Hematopoietic multipotent progenitor cell treated with erythropoietin and hydrocortisone succinate and interleukin-3 and kit ligand, for 6 days (in vitro differentiated cells): ENCODE measurements around the gene PPP2R5D.
A peak's percentile ranks its signal among the peaks of the same experiment; 100 is the strongest.
"Not testable (repeated sequence)": the region's sequence is repeated elsewhere in the genome, so short reads cannot be mapped to it uniquely, and the experiment has no call there.

Experiments
- DNase-seq: peaks from one replicate; pipeline ENCODE4 v3.0.0-alpha.2; 2015

The PPP2R5D gene

DNA sequence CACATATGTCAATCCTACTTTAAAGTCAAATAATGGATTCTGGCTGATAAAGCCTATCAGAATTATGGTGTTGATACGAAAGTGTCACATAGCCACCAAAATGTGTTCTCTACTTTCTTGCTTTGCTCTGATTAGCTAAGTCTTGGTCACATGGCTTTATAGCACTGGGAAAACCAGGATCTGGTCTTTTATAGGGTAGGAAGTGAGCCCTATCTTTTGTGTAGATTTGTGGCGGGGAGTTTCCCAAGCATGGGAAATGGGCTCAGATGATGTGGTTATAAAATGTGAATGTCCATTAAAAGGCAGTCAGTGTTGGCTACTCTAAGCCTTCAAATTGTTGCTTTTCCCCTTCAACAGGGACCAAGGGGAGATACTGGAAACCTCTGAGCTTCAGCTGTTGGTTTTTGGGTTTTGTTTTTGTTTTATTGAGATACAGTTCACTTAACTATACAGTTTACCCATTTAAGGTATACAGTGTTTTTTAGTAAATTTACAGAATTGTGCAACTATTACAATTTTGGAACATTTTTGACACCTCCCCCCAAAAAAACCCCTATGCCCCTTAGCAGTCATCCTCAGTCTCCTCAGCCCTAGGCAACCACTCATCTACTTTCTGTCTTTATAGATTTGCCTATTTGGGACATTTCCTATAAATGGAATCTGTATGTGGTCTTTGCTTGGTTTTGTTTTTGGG lies 49.3 kb downstream of the PPP2R5D start:
- DNase-seq, result no peak

DNA sequence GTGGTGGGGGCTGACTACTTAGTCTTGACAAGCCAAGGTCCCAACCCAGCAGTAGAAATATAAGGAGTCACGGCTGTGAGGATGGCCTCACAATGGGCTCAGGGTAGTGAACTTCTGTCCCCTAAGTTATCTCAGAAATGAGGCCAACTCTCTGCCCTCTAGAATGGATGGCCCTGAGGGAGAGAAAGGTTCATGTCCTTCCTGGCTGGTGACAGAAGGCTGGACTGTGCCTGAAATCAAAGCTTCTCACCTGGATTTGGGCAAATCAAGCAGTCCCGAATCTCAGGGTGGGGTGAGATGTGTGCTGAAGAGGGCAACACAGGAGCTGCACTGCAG lies 49.8 kb downstream of the PPP2R5D start:
- DNase-seq, result no peak

- no peak for DNase-seq
These were observed 51.3 kb downstream of the PPP2R5D start for GRCh38 chr6:43035495-43036194.

- no peak for DNase-seq
These were observed 52.3 kb downstream of the PPP2R5D start for GRCh38 chr6:43036712-43037111.

- DNase-seq, result no peak
These were observed 52.8 kb downstream of the PPP2R5D start for GRCh38 chr6:43037197-43037596.

- no peak for DNase-seq
These were observed 53.3 kb downstream of the PPP2R5D start for GRCh38 chr6:43037706-43038105.

- no peak for DNase-seq
These were observed 54.4 kb downstream of the PPP2R5D start for GRCh38 chr6:43038727-43039126.

DNA sequence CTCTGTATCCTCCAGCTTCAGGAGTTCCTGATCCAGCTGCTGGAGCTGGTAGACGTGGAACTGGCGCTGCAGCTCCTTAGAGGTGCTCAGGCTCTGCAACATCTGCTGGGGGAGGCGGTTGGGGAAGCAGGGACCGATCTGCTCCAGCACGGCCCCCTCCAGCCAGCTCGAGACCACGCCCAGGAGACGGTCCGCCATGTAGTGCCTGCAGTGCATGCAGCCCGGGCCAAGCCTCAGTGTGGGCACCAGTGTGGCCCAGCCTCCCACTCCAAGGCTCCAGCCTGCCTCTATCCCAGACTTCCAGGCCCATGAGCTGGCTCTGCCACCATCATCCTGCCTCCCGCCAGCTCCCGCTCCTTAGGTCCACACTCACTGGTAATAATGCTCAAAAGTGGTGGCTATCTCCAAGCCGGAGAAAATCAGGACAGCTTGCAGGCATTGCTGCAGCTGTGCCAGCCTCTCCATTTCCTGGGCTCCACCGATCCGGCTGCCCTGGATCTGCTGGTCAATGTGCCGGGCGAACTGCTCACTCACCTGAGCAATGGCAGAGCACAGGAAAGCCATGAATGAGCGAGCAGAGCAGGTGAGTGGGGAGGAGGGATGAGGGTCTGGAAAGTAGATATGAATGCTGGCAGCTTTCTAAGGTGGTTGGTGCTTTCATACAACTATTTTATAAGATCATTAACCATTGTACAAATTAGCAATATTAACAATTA lies 56.3 kb downstream of the PPP2R5D start:
- no peak for DNase-seq

DNA sequence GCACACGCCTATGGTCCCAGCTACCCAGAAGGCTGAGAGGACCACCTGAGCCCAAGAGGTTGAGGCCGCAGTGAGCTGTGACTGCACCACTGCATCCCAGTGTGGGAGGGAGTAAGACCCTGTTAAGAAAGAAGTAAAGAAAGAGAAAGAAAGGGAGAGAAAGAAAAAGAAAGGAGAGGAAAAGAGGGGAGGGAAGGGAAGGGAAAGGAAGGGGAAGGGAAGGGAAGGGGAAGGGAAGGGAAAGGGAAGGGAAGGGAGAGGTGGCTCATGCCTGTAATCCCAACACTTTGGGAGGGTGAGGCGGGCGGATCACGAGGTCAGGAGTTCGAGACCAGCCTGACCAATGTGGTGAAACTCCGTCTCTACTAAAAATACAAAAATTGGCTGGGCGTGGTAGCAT lies 57.1 kb downstream of the PPP2R5D start:
- not testable (repeated sequence) for DNase-seq

- DNase-seq, result no peak
These were observed 58.9 kb downstream of the PPP2R5D start for GRCh38 chr6:43043310-43043709.

DNA sequence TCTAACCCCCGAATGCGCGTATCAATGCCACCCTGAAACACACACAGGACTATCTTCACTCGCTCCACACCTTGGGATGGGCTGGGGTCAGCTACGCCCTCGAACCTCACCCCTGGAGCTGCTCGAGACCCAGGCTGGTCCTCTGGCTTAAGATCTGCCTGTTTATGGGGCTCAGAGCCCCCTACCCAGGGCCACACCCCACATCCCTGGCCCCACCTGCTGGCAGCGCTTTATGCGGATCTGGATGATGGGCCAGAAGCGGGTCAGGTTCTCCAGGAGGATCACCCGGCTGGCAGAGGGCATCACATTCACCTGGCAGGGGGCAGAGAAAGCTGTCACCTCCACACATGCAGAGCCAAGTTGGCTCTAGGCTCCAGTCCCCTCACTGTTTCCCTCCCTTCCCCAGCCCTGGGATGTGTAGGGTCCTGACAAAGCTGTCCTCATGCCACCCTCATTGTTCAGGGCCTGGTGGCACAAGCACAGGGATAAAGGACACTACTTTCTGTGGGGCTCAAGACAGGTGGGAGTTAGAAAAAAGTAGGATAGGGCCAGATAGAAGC lies 61.1 kb downstream of the PPP2R5D start:
- no peak for DNase-seq

DNA sequence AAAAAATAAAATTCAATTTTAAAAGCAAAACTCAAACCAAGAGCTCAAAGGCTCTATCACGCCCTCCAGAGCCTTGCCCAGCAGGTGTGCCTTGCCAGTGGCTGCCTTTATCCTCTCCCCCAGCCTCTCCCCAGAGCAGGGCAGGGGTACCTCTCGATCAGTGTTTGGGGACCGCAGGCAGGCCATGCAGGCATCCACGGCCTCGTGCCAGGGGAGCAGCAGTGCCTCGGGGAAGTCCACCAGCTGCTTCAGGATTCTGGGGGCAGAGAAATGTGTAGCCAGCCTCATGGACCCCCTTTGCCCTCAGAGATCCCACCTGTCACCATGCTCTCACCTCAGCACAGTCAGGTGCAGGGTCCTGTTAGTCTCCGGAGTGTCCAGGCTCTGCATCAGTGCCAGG lies 63.6 kb downstream of the PPP2R5D start:
- DNase-seq, result no peak

DNA sequence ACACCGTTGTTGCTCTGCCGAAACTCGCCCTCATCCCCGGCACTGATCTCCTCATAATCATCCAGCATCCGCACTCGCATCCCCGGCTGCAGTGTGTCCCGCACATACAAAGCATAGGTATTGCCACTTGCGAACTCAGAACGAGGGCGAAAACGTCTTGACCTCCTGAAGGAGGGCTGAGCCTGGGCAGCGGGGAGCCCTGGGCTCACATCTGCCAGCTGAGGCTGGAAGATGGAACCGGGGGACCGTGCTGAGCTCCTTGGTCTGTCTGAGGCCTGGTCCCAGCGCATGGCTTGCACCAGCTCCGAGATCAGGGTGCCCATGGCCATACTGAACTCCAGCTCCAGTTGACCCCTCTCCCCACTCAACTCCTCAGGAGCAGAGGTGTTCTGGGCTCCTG lies 66.6 kb downstream of the PPP2R5D start:
- DNase-seq, result no peak

GRCh38 chr6:43052225-43052841 lies 68.0 kb downstream of the PPP2R5D start:
- DNase-seq, result no peak

GRCh38 chr6:43052842-43053544 lies 68.6 kb downstream of the PPP2R5D start:
- DNase-seq, result peak; percentile 66

DNA sequence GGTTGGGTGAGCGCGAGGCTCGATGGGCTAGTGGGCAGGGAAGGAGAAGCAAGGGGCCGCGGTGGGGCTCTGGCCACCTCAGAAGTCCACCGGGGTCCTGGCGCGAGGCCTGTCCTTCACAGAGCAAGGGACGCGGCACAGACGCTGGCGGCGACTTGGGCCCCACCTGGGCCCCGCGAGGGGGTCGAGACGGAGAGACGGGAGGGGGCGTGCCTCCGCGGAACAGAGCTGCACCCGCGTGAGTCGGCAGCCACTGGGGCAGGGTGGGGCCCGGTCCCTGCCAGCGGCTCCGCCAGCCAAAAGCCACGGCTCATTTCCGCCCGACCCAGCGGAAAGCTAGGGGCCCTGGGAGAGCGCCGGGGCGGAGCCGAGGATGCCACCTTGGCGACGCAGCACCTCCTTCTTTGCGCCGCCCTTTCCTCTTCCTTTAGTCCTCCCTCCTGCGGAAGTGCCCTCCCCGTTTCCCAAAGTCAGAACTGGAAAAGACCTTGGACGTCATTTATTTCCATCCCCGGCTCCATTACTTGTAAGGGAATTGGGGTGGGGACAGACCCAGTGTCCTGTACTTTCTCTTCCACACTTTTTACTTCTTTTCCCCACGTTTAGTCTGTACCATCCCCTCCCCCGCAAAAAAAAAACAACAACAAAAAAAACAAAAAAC lies 69.3 kb downstream of the PPP2R5D start, which contains the start of gene CUL7:
Gene CUL7 (minus strand): TSS at position 307 of the 661 bp plus-strand sequence. CDS start 1,063 bp downstream, outside the sequence.
- peak; percentile 98 for DNase-seq

- no peak for DNase-seq
These were observed 70.0 kb downstream of the PPP2R5D start for GRCh38 chr6:43054206-43054943.

DNA sequence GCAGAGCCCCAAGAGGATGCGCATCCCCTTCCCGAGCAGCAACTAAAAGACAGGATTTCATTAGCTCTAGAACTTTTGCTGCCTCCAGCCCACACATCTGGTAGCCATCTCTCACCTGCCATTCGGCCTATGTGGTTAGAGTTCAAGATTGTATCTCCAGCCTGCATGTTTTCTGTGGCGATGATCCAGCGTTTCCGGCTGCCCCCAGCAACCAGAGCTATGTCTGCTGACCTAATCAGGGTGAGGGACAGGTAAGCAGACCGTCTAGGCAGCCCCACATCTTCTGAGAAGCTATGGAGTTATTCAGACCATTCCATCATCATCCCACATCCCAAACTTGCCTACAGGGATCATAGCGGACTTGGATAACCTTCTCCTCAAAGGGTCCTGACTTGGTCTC lies 71.6 kb downstream of the PPP2R5D start:
- DNase-seq, result no peak

- DNase-seq, result peak; percentile 55
These were observed 74.2 kb downstream of the PPP2R5D start for GRCh38 chr6:43058531-43058930.

DNA sequence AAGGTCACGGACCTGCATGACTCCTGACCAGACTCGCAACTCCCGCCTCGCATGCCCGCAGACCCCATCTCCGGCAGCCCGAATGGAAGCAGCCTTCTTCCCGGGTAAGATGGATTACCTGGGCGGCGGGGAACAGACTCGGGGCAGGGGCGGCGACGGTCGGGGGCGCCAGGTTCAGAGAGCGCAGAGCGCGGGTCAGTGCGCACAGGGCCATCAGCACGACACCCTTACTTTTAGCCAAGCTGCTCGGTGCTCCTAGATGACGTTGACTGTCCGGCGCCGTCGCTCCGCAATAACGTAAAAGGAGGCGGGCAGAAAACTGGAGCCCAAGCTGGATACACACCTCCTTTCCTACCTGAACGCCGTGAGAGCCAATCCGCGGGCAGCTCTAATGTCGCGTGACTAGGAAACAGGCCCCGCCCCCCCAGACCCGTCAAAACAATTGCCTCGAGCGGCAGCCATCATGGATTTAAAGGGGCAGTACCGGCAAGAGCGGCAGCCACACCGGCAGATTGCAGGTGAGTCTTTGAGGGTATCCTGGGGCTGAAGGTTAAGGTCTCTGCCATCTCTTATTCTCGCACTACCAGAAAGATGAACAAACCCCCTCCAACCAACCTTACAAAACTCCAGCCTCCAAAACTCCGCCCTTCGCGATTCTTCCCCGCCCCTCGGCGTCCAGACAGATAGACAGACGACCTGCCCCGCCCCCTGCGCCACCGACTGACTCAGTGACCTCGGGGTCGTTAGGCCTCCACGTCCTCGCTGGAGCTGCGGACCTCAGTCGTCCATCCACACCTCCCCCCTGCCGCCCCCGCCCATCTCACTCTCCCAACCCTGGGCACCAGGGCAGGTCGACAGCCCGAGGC lies 75.0 kb downstream of the PPP2R5D start, which contains the start of the genes KLC4 and MRPL2:
Gene KLC4 (plus strand): TSS at position 464 of the 866 bp plus-strand sequence. CDS start 1,705 bp downstream, outside the sequence.
Gene MRPL2 (minus strand): TSS at position 267 of the 866 bp plus-strand sequence. CDS start 53 bp downstream, at position 214.
- DNase-seq, result peak; percentile 100
